ENCODE data around the gene LRRC14B. TPM values are rescaled to one million over a fixed set of nuclear protein-coding genes. Genes with fewer than 3 reads are reported as not detected.

The LRRC14B gene
- polyA plus RNA-seq, 1 of the 3 experiments (the other 2 are of a cell fraction) = not detected

- H3K27ac ChIP-seq (ENCODE audit: low read depth in 2 of 2, low read length in 1 of 2) = no peak overlapping the region
- H3K4me1 ChIP-seq (ENCODE audit: control insufficient read depth in 1 of 2, insufficient read depth in 2 of 2, low read depth in 1 of 2, low read length in 1 of 2) = no peaks in the 10 kb centered on the region
- H3K79me2 ChIP-seq (ENCODE audit: insufficient read depth) = 0 out of 2 replicates have a peak, but pooled peaks cover 8% of the 10 kb centered on the region
- H3K4me3 ChIP-seq (ENCODE audit: low read depth in 2 of 2, low read length in 1 of 2) = no peak overlapping the region
- H3K9me3 ChIP-seq = no peaks in the 10 kb centered on the region
- H3K9me2 ChIP-seq = no peaks in the 10 kb centered on the region
- TF ChIP-seq FOXJ3 (CRISPR knock-in tag; IDR thresholded peaks at IDR 0.05) (no peak), IRF3 (IDR thresholded peaks at IDR 0.05; ENCODE audit: low read depth, low read length) (no peak), RAD21 (IDR thresholded peaks at IDR 0.05; ENCODE audit: low read length) (no peak), POLR2AphosphoS5 (IDR thresholded peaks at IDR 0.05; ENCODE audit: low read depth, low read length) (no peak), FOXM1 (IDR thresholded peaks at IDR 0.05; ENCODE audit: low read depth) (no peak), MXI1 (IDR thresholded peaks at IDR 0.05; ENCODE audit: low read depth, low read length) (no peak), PBX3 (IDR thresholded peaks at IDR 0.05) (no peak), NFIC (IDR thresholded peaks at IDR 0.05; ENCODE audit: borderline replicate concordance) (no peak), MAX (IDR thresholded peaks at IDR 0.05; ENCODE audit: low read depth) (no peak), RFX5 (IDR thresholded peaks at IDR 0.05; ENCODE audit: low read length) (no peak), REST (IDR thresholded peaks at IDR 0.05; ENCODE audit: low read depth, low read length) (no peak), EP300 (IDR thresholded peaks at IDR 0.05; ENCODE audit: borderline replicate concordance in 1 of 2, low read depth in 1 of 2, low read length in 1 of 2) (no peak), SMC3 (IDR thresholded peaks at IDR 0.05; ENCODE audit: low read depth, low read length) (no peak), TCF12 (IDR thresholded peaks at IDR 0.05) (no peak), TEAD4 (IDR thresholded peaks at IDR 0.05; ENCODE audit: borderline replicate concordance, insufficient read depth) (no peak), YY1 (IDR thresholded peaks at IDR 0.05; ENCODE audit: low read depth) (no peak), NRF1 (IDR thresholded peaks at IDR 0.05; ENCODE audit: low read depth, low read length) (no peak), GATA2 (CRISPR knock-in tag; IDR thresholded peaks at IDR 0.05) (no peak), JUND (IDR thresholded peaks at IDR 0.05) (no peak)
- CTCF ChIA-PET = interaction anchor here (0.7 to 0.9 kb wide), 2 partner anchors 10 kb away, joined by 3 read pairs; no protein-coding TSS in a partner anchor
- 98% methylated on average over 16 of the region's 21 CpGs for WGBS (ENCODE audit: low lambda C conversion rate)
- no peak for DNase-seq
- no peak overlapping the region for H3K4me2 ChIP-seq
- no peaks in the 10 kb centered on the region for H3K27me3 ChIP-seq (ENCODE audit: insufficient read depth)
- H3F3A ChIP-seq (replicated peaks; ENCODE audit: insufficient read depth) = no peaks in the 10 kb centered on the region
- no peak overlapping the region for H2AFZ ChIP-seq (ENCODE audit: low read depth)
- no peak overlapping the region for H3K9ac ChIP-seq
- H3K36me3 ChIP-seq (replicated peaks in 1 of 2; ENCODE audit: control insufficient read depth in 1 of 2, insufficient read depth in 2 of 2, low read length in 1 of 2) = peaks cover 0 to 6% of the 10 kb centered on the region in 2 experiments
- H4K20me1 ChIP-seq (ENCODE audit: insufficient read depth) = 0 out of 2 replicates have a peak, but pooled peaks cover 5% of the 10 kb centered on the region
- POLR2A ChIA-PET = no interaction called here
Measured at GRCh38 chr5:198516-199196, 7.4 kb downstream of the LRRC14B start.
